B cell (primary cell): ENCODE data around the gene NFIB. TPM values are rescaled to one million over a fixed set of nuclear protein-coding genes. Genes with fewer than 3 reads are reported as not detected.

Experiments used
- ATAC-seq: fragments of 200-7000 bp; cut with Tn5 transposase; one replicate; pipeline ENCODE4 v1.10.0; 2021; ENCODE audit warnings: low read depth, mild to moderate bottlenecking, moderate number of reproducible peaks, moderate library complexity
- CTCF ChIA-PET: fragments of 350-600 bp; sonication (Branson Sonifier 250); formaldehyde crosslinking; loops from one replicate; lab custom pipeline; 2021; ENCODE audit warnings: antibody characterized with exemption, inconsistent platforms; lab: Charles Lee
- POLR2A ChIA-PET: fragments of 350-600 bp; sonication (Branson Sonifier 250); formaldehyde crosslinking; loops from one replicate; lab custom pipeline; 2021; ENCODE audit warnings: antibody characterized with exemption; lab: Charles Lee
- DNase-seq: peaks from one replicate; pipeline ENCODE4 v3.0.0; 2013
- H2AFZ ChIP-seq: 2 replicates; pipeline ENCODE4 v1.6.1; 2012; ENCODE audit warnings: mild to moderate bottlenecking, low read depth, low read length; ENCODE audit not compliant: insufficient read depth, poor library complexity, severe bottlenecking
- H3K27ac ChIP-seq, 2 donors: 1 replicate in 1 of 2; 2 replicates in 1 of 2; pipeline ENCODE4 v1.5.1; 2012 to 2013; ENCODE audit warnings: low read length in 2 of 2, mild to moderate bottlenecking in 2 of 2, moderate library complexity in 1 of 2
- H3K27me3 ChIP-seq, 4 experiments: fragments of 200-600 bp in 1 of 4; sonication (generic) in 1 of 4; replicated peaks in 1 of 4; 1 replicate in 2 of 4; 2 replicates in 2 of 4; pipeline versions ENCODE4 v1.6.1 to v1.7.0; 2013 to 2016; ENCODE audit warnings: low read length in 3 of 4, mild to moderate bottlenecking in 2 of 4, mixed read lengths in 1 of 4, moderate library complexity in 1 of 4; ENCODE audit not compliant: insufficient read depth in 4 of 4, control insufficient read depth in 3 of 4; ENCODE audit errors: control extremely low read depth in 1 of 4
- H3K36me3 ChIP-seq, 2 experiments: replicated peaks in 1 of 2; 1 replicate in 1 of 2; 2 replicates in 1 of 2; pipeline versions ENCODE4 v1.6.1 to v1.7.1; 2013; ENCODE audit warnings: low read length in 1 of 2; ENCODE audit not compliant: insufficient read depth in 2 of 2, control insufficient read depth in 1 of 2; ENCODE audit errors: control extremely low read depth in 1 of 2, extremely low read depth in 1 of 2
- H3K4me1 ChIP-seq, 2 donors: fragments of 200-600 bp in 1 of 2; sonication (generic) in 1 of 2; 1 replicate in 1 of 2; 2 replicates in 1 of 2; pipeline versions ENCODE4 v1.5.1 to v1.6.1; 2013 to 2017; ENCODE audit warnings: low read length in 2 of 2; ENCODE audit not compliant: control insufficient read depth in 2 of 2, insufficient read depth in 2 of 2
- H3K4me2 ChIP-seq: replicated peaks from 2 replicates; pipeline ENCODE3; 2012; ENCODE audit warnings: mild to moderate bottlenecking, low read depth, low read length; ENCODE audit not compliant: poor library complexity, severe bottlenecking
- H3K4me3 ChIP-seq, 5 experiments: fragments of 200-600 bp in 1 of 5; sonication (generic) in 1 of 5; 1 replicate in 3 of 5; 2 replicates in 2 of 5; pipeline versions ENCODE4 v1.5.1 to v1.7.0; 2011 to 2016; ENCODE audit warnings: low read length in 4 of 5, mild to moderate bottlenecking in 4 of 5, low read depth in 2 of 5, control low read depth in 1 of 5, moderate library complexity in 1 of 5; ENCODE audit not compliant: insufficient read depth in 1 of 5; ENCODE audit errors: control extremely low read depth in 1 of 5, extremely low read depth in 1 of 5
- H3K79me2 ChIP-seq: fragments of 200-600 bp; sonication (generic); one replicate; pipeline ENCODE4 v1.6.0; 2016; ENCODE audit warnings: low read length; ENCODE audit not compliant: control insufficient read depth, insufficient read depth
- H3K9ac ChIP-seq: fragments of 200-600 bp; sonication (generic); 2 replicates; pipeline ENCODE4 v1.6.1; 2017; ENCODE audit warnings: mild to moderate bottlenecking, low read length, moderate library complexity
- H3K9me3 ChIP-seq, 3 donors: one replicate each; pipeline versions ENCODE4 v1.6.1 to v1.7.1; 2013; ENCODE audit warnings: low read length in 2 of 3; ENCODE audit not compliant: control insufficient read depth in 2 of 3, insufficient read depth in 1 of 3; ENCODE audit errors: control extremely low read depth in 1 of 3
- H4K20me1 ChIP-seq: 2 replicates; pipeline ENCODE4 v1.6.0; 2012; ENCODE audit warnings: mild to moderate bottlenecking, low read length; ENCODE audit not compliant: insufficient read depth, control insufficient read depth, poor library complexity, severe bottlenecking
- H3K27ac Mint-ChIP-seq: one replicate; pipeline ENCODE4 v1.8.0; 2021; ENCODE audit warnings: mixed read lengths
- H3K27me3 Mint-ChIP-seq: one replicate; pipeline ENCODE4 v1.8.0; 2021; ENCODE audit warnings: mixed read lengths
- H3K4me1 Mint-ChIP-seq: one replicate; pipeline ENCODE4 v1.8.0; 2021; ENCODE audit warnings: mixed read lengths
- H3K4me3 Mint-ChIP-seq: one replicate; pipeline ENCODE4 v1.8.0; 2021; ENCODE audit warnings: mixed read lengths
- H3K9me3 Mint-ChIP-seq: one replicate; pipeline ENCODE4 v1.8.0; 2022; ENCODE audit warnings: mixed read lengths; ENCODE audit not compliant: insufficient read depth
- EZH2 ChIP-seq: IDR thresholded peaks from 2 replicates; pipeline ENCODE4 v1.6.1; 2012; ENCODE audit warnings: borderline replicate concordance, low read depth, mild to moderate bottlenecking, moderate library complexity, low read length; ENCODE audit not compliant: insufficient read depth, poor library complexity, severe bottlenecking
- WGBS: methylation state at CpG from one replicate; pipeline ENCODE4 v1.1.5; 2013; ENCODE audit warnings: missing lambda C conversion rate; ENCODE audit not compliant: insufficient coverage; 5-methylcytosine and 5-hydroxymethylcytosine counted together
- intact Hi-C: fragments of 100-400 bp; cut with micrococcal nuclease; formaldehyde crosslinking; loops from one replicate; pipeline ENCODE4 v1.10.0; 2022
- polyA plus RNA-seq: library from polyadenylated mRNA; depleted of rRNA; stranded (reverse); fragments of >200 nt; gene quantifications from 2 replicates; pipeline ENCODE4 v1.2.3, GENCODE V29; 2012
- total RNA-seq, 2 donors: library from RNA; stranded (reverse); fragments of 120-200 nt in 1 of 2; gene quantifications; 1 replicate in 1 of 2; 2 replicates in 1 of 2; pipeline versions ENCODE4 v1.2.3 to v1.2.4, GENCODE V29; 2013 to 2022
- TF ChIP-seq, protein P1 (sequence below): fragments of 200-600 bp; IDR thresholded peaks from one replicate; pipeline ENCODE4 v1.8.0; 2022; ENCODE audit warnings: antibody characterized with exemption, mild to moderate bottlenecking

NFIB gene
- total and polyA plus RNA-seq, 2 donors (not counting 1 experiment from before 2014, with no cell fraction given): not detected

DNA sequence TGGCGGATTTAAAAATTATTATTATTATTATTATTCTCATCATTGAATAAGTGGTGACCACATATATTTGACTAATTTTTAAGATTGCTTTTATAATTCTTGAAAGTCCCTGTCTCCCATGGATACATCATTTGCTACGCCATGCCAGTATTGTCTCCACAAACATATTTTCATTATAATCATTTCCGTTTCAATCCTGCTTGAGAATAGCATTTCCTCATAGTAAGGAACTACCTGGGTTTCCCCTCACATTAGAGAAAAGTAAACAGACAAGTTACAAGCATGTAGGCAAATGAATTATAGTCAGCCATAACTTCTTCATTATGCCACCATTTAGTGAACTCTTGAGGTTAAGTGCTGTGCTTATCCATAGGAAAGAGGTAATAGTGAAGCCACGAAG lies 276.6 kb downstream of the NFIB start:
- Histone ChIP-seq H4K20me1 (no peaks in the 10 kb centered on the region), H3K27me3 (no peaks in the 10 kb centered on the region), H2AFZ (no peak overlapping the region), H3K4me1 (no peaks in the 10 kb centered on the region), H3K9me3 (peaks cover 0 to 2% (median 0%) of the 10 kb centered on the region in 3 donors), H3K36me3 (no peaks in the 10 kb centered on the region), H3K27ac (no peak overlapping the region), H3K79me2 (no peaks in the 10 kb centered on the region), H3K4me3 (no peak overlapping the region), H3K9ac (no peak overlapping the region), H3K4me2 (no peak overlapping the region)
- DNase-seq (no peak), ATAC-seq (no peak)
- TF ChIP-seq, protein P1, sequence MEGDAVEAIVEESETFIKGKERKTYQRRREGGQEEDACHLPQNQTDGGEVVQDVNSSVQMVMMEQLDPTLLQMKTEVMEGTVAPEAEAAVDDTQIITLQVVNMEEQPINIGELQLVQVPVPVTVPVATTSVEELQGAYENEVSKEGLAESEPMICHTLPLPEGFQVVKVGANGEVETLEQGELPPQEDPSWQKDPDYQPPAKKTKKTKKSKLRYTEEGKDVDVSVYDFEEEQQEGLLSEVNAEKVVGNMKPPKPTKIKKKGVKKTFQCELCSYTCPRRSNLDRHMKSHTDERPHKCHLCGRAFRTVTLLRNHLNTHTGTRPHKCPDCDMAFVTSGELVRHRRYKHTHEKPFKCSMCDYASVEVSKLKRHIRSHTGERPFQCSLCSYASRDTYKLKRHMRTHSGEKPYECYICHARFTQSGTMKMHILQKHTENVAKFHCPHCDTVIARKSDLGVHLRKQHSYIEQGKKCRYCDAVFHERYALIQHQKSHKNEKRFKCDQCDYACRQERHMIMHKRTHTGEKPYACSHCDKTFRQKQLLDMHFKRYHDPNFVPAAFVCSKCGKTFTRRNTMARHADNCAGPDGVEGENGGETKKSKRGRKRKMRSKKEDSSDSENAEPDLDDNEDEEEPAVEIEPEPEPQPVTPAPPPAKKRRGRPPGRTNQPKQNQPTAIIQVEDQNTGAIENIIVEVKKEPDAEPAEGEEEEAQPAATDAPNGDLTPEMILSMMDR: no peak
- no peak for TF ChIP-seq EZH2
- H3K9me3 Mint-ChIP-seq: no peaks in the 10 kb centered on the region
- ChIA-PET CTCF (no interaction called here), POLR2A (no interaction called here)
- intact Hi-C loops: no loop called here
- H3K4me1 Mint-ChIP-seq: no peaks in the 10 kb centered on the region
- no peak overlapping the region for H3K4me3 Mint-ChIP-seq
- no peak overlapping the region for H3K27ac Mint-ChIP-seq
- no CpG with 5 or more reads among the region's 4 CpGs for WGBS
- H3K27me3 Mint-ChIP-seq: no peaks in the 10 kb centered on the region

DNA sequence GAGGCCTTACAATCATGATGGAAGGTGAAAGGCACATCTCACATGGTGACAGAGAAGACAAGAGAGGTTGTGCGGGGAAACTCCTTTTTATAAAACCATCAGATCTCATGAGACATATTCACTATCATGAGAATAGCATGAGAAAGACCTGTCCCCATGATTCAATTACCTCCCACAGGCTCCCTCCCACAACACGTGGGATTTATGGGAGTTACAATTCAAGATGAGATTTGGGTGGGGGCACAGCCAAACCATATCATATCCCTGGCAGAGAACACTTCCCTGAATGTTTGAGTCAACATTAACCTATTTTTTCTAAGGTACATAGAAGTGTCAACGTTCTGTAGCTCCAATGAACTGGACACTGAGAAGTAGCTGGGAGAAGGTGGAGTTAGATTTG lies 280.9 kb downstream of the NFIB start:
- peaks cover 0 to 2% (median 0%) of the 10 kb centered on the region in 3 donors for H3K9me3 ChIP-seq
- ATAC-seq: no peak
- no peaks in the 10 kb centered on the region for H3K36me3 ChIP-seq
- Mint-ChIP-seq H3K4me3 (no peak overlapping the region), H3K9me3 (no peaks in the 10 kb centered on the region), H3K4me1 (no peaks in the 10 kb centered on the region), H3K27ac (no peak overlapping the region), H3K27me3 (no peaks in the 10 kb centered on the region)
- TF ChIP-seq, protein P1: no peak
- no peak for TF ChIP-seq EZH2
- H2AFZ ChIP-seq: no peak overlapping the region
- H3K27me3 ChIP-seq: no peaks in the 10 kb centered on the region
- DNase-seq: no peak
- no peaks in the 10 kb centered on the region for H3K4me1 ChIP-seq
- CTCF ChIA-PET: no interaction called here
- H3K9ac ChIP-seq: no peak overlapping the region
- no peak overlapping the region for H3K4me2 ChIP-seq
- H3K27ac ChIP-seq: no peak overlapping the region
- H4K20me1 ChIP-seq: no peaks in the 10 kb centered on the region
- WGBS: no CpG with 5 or more reads among the region's 3 CpGs
- no peaks in the 10 kb centered on the region for H3K79me2 ChIP-seq
- no peak overlapping the region for H3K4me3 ChIP-seq
- POLR2A ChIA-PET: no interaction called here
- intact Hi-C loops: no loop called here
